ENCODE measurements around the gene LBHD2.
"Not testable (repeated sequence)": the region's sequence is repeated elsewhere in the genome, so short reads cannot be mapped to it uniquely, and the experiment has no call there.

The LBHD2 gene

GRCh38 chr14:103107455-103107854, 23.4 kb downstream of the LBHD2 start:
- DNase-seq, result no peak

GRCh38 chr14:103107941-103108748, 24.1 kb downstream of the LBHD2 start:
- DNase-seq, result no peak

- peak; percentile 79 for DNase-seq
These were observed 24.8 kb downstream of the LBHD2 start for GRCh38 chr14:103108749-103109207.

GRCh38 chr14:103109535-103110441, 25.8 kb downstream of the LBHD2 start:
- DNase-seq, result peak; percentile 94

GRCh38 chr14:103110681-103111231, 26.7 kb downstream of the LBHD2 start:
- peak; percentile 40 for DNase-seq

GRCh38 chr14:103111232-103111868, 27.3 kb downstream of the LBHD2 start:
- DNase-seq, result no peak

GRCh38 chr14:103112400-103113243, 28.6 kb downstream of the LBHD2 start:
- no peak for DNase-seq

- DNase-seq, result no peak
These were observed 29.3 kb downstream of the LBHD2 start for GRCh38 chr14:103113303-103113702.

GRCh38 chr14:103113774-103114173, 29.8 kb downstream of the LBHD2 start:
- no peak for DNase-seq

GRCh38 chr14:103115086-103115679, 31.2 kb downstream of the LBHD2 start:
- not testable (repeated sequence) for DNase-seq

- DNase-seq, result peak; percentile 46
These were observed 32.0 kb downstream of the LBHD2 start for GRCh38 chr14:103115845-103116572.

GRCh38 chr14:103116636-103117035, 32.6 kb downstream of the LBHD2 start:
- no peak for DNase-seq

GRCh38 chr14:103117499-103117898, 33.5 kb downstream of the LBHD2 start:
- DNase-seq, result not testable (repeated sequence)

GRCh38 chr14:103118018-103118662, 34.1 kb downstream of the LBHD2 start:
- DNase-seq, result no peak

- DNase-seq, result no peak
These were observed 34.8 kb downstream of the LBHD2 start for GRCh38 chr14:103118663-103119404.

- DNase-seq, result not testable (repeated sequence)
These were observed 35.5 kb downstream of the LBHD2 start for GRCh38 chr14:103119527-103119926.

GRCh38 chr14:103121121-103121845, 37.3 kb downstream of the LBHD2 start:
- no peak for DNase-seq

- DNase-seq, result peak; percentile 63
These were observed 38.0 kb downstream of the LBHD2 start for GRCh38 chr14:103121846-103122584.

All from EL (cell line).